Vagina (tissue), 2 donors: ENCODE data around the gene SYTL4. TPM values are rescaled to one million over a fixed set of nuclear protein-coding genes. Genes with fewer than 3 reads are reported as not detected.
A peak's percentile ranks its signal among the peaks of the same experiment; 100 is the strongest.

Source experiments
- DNase-seq, 2 donors: peaks; one replicate each; pipeline ENCODE4 v3.0.0-alpha.2; 2017; ENCODE audit errors: extremely low spot score in 2 of 2
- H3K27ac ChIP-seq: fragments of 200-600 bp; sonication (generic); one replicate; pipeline ENCODE4 v1.5.1; 2019
- H3K27me3 ChIP-seq: fragments of 200-600 bp; sonication (generic); one replicate; pipeline ENCODE4 v1.5.1; 2019
- H3K36me3 ChIP-seq, 2 donors: fragments of 200-600 bp; sonication (generic); one replicate each; pipeline ENCODE4 v1.5.1; 2017 to 2019
- H3K4me1 ChIP-seq: fragments of 200-600 bp; sonication (generic); one replicate; pipeline ENCODE4 v1.5.1; 2019
- H3K4me3 ChIP-seq, 2 donors: fragments of 200-600 bp; sonication (generic); 1 replicate in 1 of 2; 2 replicates in 1 of 2; pipeline ENCODE4 v1.5.1; 2016 to 2019
- H3K9me3 ChIP-seq: fragments of 200-600 bp; sonication (generic); one replicate; pipeline ENCODE4 v1.5.1; 2019
- POLR2A ChIP-seq, 2 donors: fragments of 450-650 bp; IDR thresholded peaks; one replicate each; pipeline ENCODE4 v1.6.1; 2017; ENCODE audit warnings: antibody characterized with exemption in 2 of 2, mild to moderate bottlenecking in 2 of 2, moderate library complexity in 2 of 2
- POLR2AphosphoS5 ChIP-seq, 2 donors: sonication (generic); formaldehyde crosslinking; IDR thresholded peaks; one replicate each; pipeline ENCODE4 v1.9.0; 2017; ENCODE audit warnings: antibody characterized with exemption in 2 of 2, mild to moderate bottlenecking in 2 of 2, low read depth in 1 of 2; ENCODE audit not compliant: insufficient read depth in 1 of 2
- intact Hi-C: fragments of 100-400 bp; cut with DNase I; formaldehyde crosslinking; loops from one replicate; pipeline ENCODE4 v1.15.1; 2023
- total RNA-seq: library from RNA; depleted of rRNA; stranded (reverse); fragments of >200 nt; gene quantifications from one replicate; pipeline ENCODE4 v1.2.3, GENCODE V29; 2016
- TF ChIP-seq, protein P1 (sequence below), 3 experiments: fragments of 450-650 bp in 2 of 3; fragments of 200-600 bp in 1 of 3; sonication (generic) in 1 of 3; IDR thresholded peaks; one replicate each; pipeline ENCODE4 v1.5.1; 2017 to 2019; ENCODE audit warnings: antibody characterized with exemption in 3 of 3, mild to moderate bottlenecking in 2 of 3, moderate library complexity in 2 of 3

Gene SYTL4
- total RNA-seq, 1 donor from 2014 or later, result 21.9 TPM

DNA sequence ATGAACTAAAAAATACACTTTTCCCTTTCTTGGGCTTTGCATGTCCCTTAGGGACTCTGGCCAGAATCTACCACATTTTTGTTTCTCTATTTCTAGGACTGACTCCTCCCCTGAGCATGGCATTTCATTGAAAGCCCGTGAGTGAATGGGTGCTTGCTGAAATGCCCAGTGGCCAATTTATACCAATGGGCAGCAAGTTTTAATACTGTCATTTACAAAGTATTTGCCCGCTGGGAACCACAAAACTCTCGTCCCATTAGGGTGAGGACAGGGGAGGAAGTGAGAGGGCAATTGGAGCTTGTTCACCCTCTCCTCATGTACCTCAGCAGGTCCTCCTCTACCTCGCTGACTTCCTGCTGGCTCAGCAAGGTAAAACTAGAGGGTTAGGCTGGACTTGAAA lies 86.8 kb downstream of the SYTL4 start:
- Histone ChIP-seq H3K4me3 (peak overlapping the region; percentile 25 to 37), H3K27me3 (no peaks in the 10 kb centered on the region), H3K36me3 (no peaks in the 10 kb centered on the region), H3K27ac (peak overlapping the region; percentile 77), H3K9me3 (no peaks in the 10 kb centered on the region), H3K4me1 (peaks cover 27% of the 10 kb centered on the region)
- intact Hi-C loops, result no loop called here
- DNase-seq, result no peak
- TF ChIP-seq POLR2AphosphoS5 (IDR thresholded peaks at IDR 0.05; ENCODE audit: insufficient read depth in 1 of 2, low read depth in 1 of 2) (no peak), POLR2A (IDR thresholded peaks at IDR 0.05) (no peak)
- TF ChIP-seq, protein P1, sequence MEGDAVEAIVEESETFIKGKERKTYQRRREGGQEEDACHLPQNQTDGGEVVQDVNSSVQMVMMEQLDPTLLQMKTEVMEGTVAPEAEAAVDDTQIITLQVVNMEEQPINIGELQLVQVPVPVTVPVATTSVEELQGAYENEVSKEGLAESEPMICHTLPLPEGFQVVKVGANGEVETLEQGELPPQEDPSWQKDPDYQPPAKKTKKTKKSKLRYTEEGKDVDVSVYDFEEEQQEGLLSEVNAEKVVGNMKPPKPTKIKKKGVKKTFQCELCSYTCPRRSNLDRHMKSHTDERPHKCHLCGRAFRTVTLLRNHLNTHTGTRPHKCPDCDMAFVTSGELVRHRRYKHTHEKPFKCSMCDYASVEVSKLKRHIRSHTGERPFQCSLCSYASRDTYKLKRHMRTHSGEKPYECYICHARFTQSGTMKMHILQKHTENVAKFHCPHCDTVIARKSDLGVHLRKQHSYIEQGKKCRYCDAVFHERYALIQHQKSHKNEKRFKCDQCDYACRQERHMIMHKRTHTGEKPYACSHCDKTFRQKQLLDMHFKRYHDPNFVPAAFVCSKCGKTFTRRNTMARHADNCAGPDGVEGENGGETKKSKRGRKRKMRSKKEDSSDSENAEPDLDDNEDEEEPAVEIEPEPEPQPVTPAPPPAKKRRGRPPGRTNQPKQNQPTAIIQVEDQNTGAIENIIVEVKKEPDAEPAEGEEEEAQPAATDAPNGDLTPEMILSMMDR (IDR thresholded peaks at IDR 0.05), result no peak

DNA sequence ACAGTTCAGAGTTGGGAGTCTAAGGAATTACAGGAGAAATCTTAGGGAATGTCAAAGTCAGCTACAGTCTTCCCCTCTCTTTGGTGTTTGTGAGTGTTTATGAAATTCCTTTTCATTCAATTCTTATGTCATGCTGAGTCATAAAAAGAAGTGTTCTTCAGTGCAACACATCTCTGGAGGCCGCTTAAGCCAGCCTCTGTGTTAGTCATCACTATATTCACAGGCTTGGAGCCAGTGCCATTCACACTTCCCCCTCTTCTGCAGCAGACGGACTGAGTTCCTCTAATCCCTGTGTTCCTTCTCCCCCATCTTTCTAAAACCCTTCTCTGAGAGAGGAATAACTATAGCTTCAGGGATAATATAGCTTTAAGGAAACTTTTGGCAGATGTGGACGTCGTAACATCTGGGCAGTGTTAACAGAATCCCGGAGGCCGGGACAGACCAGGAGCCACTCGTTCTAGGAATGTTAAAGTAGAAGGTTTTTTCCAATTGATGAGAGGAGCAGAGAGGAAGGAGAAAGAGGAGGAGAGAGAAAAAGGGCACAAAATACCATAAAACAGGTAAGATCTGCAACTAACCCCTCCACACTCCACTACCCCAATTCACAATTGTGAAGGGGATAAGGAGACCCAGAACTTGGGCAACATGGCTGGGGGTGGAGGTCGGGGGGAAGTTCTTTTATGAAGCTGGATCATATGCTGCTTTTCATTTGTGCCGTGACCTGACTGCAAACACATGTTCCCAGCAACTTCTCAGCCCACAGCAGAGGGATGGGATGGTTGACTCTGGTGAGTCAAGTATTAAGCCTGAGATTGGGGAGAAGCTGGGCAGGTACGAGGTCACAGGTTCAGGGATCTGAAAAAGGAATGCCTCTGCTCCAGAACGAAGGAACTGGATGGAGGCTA lies 87.7 kb downstream of the SYTL4 start, which contains the start of gene SRPX2:
Gene SRPX2, plus strand, starts transcription at position 244 of the 905 bp plus-strand sequence. CDS start 2,124 bp downstream, outside the sequence.
- DNase-seq, result no peak
- Histone ChIP-seq H3K36me3 (no peaks in the 10 kb centered on the region), H3K4me1 (peaks cover 26% of the 10 kb centered on the region), H3K27me3 (no peaks in the 10 kb centered on the region), H3K4me3 (peak within 1 kb of the TSS; percentile 25 to 37), H3K9me3 (no peaks in the 10 kb centered on the region), H3K27ac (peak within 1 kb of the TSS; percentile 77)
- peak in 1 of 2 donors; percentile 28 for TF ChIP-seq POLR2A (IDR thresholded peaks at IDR 0.05)
- TF ChIP-seq, protein P1 (IDR thresholded peaks at IDR 0.05), result no peak
- peak; percentile 12 to 65 for TF ChIP-seq POLR2AphosphoS5 (IDR thresholded peaks at IDR 0.05; ENCODE audit: insufficient read depth in 1 of 2, low read depth in 1 of 2)
- intact Hi-C loops, result no loop called here

DNA sequence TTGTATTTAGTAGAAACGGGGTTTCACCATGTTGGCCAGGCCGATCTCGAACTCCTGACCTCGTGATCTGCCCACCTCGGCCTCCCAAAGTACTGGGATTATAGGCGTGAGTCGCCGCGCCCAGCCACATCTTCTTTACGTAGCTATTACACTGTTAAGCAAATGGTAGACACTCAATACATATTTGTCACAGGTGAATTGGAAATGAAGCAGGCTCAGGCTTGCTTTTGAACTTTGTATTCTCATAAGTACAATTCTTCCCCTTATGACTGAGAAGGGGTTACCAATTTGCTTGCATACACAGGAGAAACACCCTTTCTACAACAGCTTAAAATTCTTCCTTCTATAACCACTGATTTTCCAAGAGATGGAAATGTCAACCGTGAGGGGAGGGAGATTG lies 88.7 kb downstream of the SYTL4 start:
- Histone ChIP-seq H3K4me1 (peaks cover 19% of the 10 kb centered on the region), H3K4me3 (no peak overlapping the region), H3K27ac (peak overlapping the region; percentile 64), H3K27me3 (no peaks in the 10 kb centered on the region), H3K36me3 (no peaks in the 10 kb centered on the region), H3K9me3 (no peaks in the 10 kb centered on the region)
- TF ChIP-seq, protein P1 (IDR thresholded peaks at IDR 0.05), result no peak
- TF ChIP-seq POLR2AphosphoS5 (IDR thresholded peaks at IDR 0.05; ENCODE audit: insufficient read depth in 1 of 2, low read depth in 1 of 2), result no peak
- TF ChIP-seq POLR2A (IDR thresholded peaks at IDR 0.05), result no peak
- DNase-seq, result no peak
- intact Hi-C loops, result no loop called here

DNA sequence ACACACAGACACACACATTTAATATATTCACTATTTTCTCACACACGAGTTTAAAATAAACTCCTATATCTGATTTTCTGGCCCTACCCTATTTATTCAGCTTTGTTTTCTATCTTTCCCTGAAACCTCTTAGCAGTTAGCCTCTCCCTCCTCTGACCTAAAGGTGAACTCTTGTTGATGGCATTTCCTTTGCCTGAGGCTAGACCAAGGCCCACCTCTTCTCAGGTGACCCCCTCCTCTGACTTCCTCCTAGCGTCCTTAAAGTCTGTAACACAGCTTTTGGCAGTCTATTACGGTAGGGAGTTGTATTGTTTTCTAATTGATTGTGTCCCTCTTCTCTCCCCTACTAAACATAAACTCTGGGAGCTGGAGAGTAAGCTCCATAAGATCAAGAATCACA lies 89.6 kb downstream of the SYTL4 start:
- Histone ChIP-seq H3K4me3 (no peak overlapping the region), H3K27me3 (no peaks in the 10 kb centered on the region), H3K36me3 (no peaks in the 10 kb centered on the region), H3K4me1 (peaks cover 11% of the 10 kb centered on the region), H3K9me3 (no peaks in the 10 kb centered on the region), H3K27ac (peak overlapping the region; percentile 64)
- intact Hi-C loops, result no loop called here
- DNase-seq, result no peak
- TF ChIP-seq POLR2AphosphoS5 (IDR thresholded peaks at IDR 0.05; ENCODE audit: insufficient read depth in 1 of 2, low read depth in 1 of 2) (no peak), POLR2A (IDR thresholded peaks at IDR 0.05) (no peak)
- TF ChIP-seq, protein P1 (IDR thresholded peaks at IDR 0.05), result no peak
